ENCODE results near the gene CFAP251.

- no peak for TF ChIP-seq CTCF (IDR thresholded peaks at IDR 0.05; ENCODE audit: insufficient read depth, low read depth, low read length)
- no peak for TF ChIP-seq EZH2 (IDR thresholded peaks at IDR 0.05; ENCODE audit: insufficient read depth, low read length)
Observed at GRCh38 chr12:121893961-121894460, 24.4 kb upstream of the CFAP251 start.

All from astrocyte (in vitro differentiated cells and primary cell).